Ishikawa (cell line): ENCODE results near the gene NACAD.

ENCODE experiments used
- CEBPB ChIP-seq: IDR thresholded peaks from 2 replicates; pipeline ENCODE4 v1.6.1; 2012
- CREB1 ChIP-seq: IDR thresholded peaks from 2 replicates; pipeline ENCODE4 v1.6.1; 2012; ENCODE audit warnings: low read depth
- EGR1 ChIP-seq: IDR thresholded peaks from 2 replicates; pipeline ENCODE4 v1.6.1; 2012
- EP300 ChIP-seq: IDR thresholded peaks from 2 replicates; pipeline ENCODE4 v1.6.1; 2012; ENCODE audit warnings: borderline replicate concordance
- FOXM1 ChIP-seq: IDR thresholded peaks from 2 replicates; pipeline ENCODE4 v1.6.1; 2012; ENCODE audit warnings: low read depth, borderline replicate concordance
- NFIC ChIP-seq: IDR thresholded peaks from 2 replicates; pipeline ENCODE4 v1.6.1; 2012
- RAD21 ChIP-seq: IDR thresholded peaks from 2 replicates; pipeline ENCODE4 v1.6.1; 2012; ENCODE audit warnings: low read depth
- REST ChIP-seq: IDR thresholded peaks from 2 replicates; pipeline ENCODE4 v1.6.1; 2012; ENCODE audit warnings: low read depth, mild to moderate bottlenecking
- TAF1 ChIP-seq: IDR thresholded peaks from 2 replicates; pipeline ENCODE4 v1.6.1; 2012; ENCODE audit warnings: low read depth, mild to moderate bottlenecking
- TCF12 ChIP-seq: IDR thresholded peaks from 2 replicates; pipeline ENCODE4 v1.6.1; 2012; ENCODE audit warnings: low read depth
- TEAD4 ChIP-seq: IDR thresholded peaks from 2 replicates; pipeline ENCODE4 v1.6.1; 2012
- YY1 ChIP-seq: IDR thresholded peaks from 2 replicates; pipeline ENCODE4 v1.6.1; 2012; ENCODE audit warnings: low read depth
- ZBTB7A ChIP-seq: IDR thresholded peaks from 2 replicates; pipeline ENCODE4 v1.6.1; 2012; ENCODE audit warnings: low read depth
- TF ChIP-seq, protein P1 (sequence below): IDR thresholded peaks from 2 replicates; pipeline ENCODE4 v1.6.1; 2012
- TF ChIP-seq, protein P2 (sequence below): IDR thresholded peaks from 2 replicates; pipeline ENCODE4 v1.6.1; 2012

Gene NACAD

GRCh38 chr7:45078125-45078681, 10.6 kb downstream of the NACAD start:
- TF ChIP-seq EP300 (no peak), NFIC (no peak), ZBTB7A (no peak), RAD21 (no peak), FOXM1 (no peak), CEBPB (no peak), REST (no peak), TEAD4 (no peak), TCF12 (no peak), YY1 (no peak)
- TF ChIP-seq, protein P1, sequence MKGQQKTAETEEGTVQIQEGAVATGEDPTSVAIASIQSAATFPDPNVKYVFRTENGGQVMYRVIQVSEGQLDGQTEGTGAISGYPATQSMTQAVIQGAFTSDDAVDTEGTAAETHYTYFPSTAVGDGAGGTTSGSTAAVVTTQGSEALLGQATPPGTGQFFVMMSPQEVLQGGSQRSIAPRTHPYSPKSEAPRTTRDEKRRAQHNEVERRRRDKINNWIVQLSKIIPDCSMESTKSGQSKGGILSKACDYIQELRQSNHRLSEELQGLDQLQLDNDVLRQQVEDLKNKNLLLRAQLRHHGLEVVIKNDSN: no peak

- TF ChIP-seq NFIC: no peak
- TF ChIP-seq TCF12: no peak
- TF ChIP-seq YY1: no peak
Measured at GRCh38 chr7:45077579-45077978, 11.2 kb downstream of the NACAD start.

DNA sequence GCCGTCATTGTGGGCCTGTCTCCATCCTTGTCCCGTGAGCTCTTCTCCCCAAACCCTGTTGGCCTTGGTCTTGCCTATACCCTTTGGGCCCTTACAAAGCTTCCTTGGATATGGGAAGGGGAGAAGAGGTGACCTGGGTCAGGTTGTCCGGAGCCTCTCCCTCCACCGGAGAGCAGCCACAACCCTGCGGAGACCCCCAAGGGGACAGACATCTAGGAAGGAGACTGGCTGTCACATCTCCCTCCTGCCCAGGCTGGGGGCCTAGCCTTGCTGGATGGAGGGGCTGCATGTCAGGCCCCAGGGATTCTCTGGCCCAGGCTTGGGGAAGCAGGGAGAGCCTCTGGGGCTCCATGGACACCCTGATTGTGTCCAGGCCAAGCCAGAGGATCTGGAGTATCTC, 11.8 kb downstream of the NACAD start:
- TF ChIP-seq, protein P1: no peak
- TF ChIP-seq TCF12: no peak
- TF ChIP-seq TEAD4: no peak
- no peak for TF ChIP-seq FOXM1
- no peak for TF ChIP-seq YY1
- no peak for TF ChIP-seq CREB1
- no peak for TF ChIP-seq REST
- TF ChIP-seq RAD21: no peak
- TF ChIP-seq EP300: no peak
- TF ChIP-seq EGR1: no peak
- no peak for TF ChIP-seq ZBTB7A
- no peak for TF ChIP-seq NFIC
- TF ChIP-seq, protein P2, sequence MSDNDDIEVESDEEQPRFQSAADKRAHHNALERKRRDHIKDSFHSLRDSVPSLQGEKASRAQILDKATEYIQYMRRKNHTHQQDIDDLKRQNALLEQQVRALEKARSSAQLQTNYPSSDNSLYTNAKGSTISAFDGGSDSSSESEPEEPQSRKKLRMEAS: no peak
- no peak for TF ChIP-seq TAF1
- no peak for TF ChIP-seq CEBPB

DNA sequence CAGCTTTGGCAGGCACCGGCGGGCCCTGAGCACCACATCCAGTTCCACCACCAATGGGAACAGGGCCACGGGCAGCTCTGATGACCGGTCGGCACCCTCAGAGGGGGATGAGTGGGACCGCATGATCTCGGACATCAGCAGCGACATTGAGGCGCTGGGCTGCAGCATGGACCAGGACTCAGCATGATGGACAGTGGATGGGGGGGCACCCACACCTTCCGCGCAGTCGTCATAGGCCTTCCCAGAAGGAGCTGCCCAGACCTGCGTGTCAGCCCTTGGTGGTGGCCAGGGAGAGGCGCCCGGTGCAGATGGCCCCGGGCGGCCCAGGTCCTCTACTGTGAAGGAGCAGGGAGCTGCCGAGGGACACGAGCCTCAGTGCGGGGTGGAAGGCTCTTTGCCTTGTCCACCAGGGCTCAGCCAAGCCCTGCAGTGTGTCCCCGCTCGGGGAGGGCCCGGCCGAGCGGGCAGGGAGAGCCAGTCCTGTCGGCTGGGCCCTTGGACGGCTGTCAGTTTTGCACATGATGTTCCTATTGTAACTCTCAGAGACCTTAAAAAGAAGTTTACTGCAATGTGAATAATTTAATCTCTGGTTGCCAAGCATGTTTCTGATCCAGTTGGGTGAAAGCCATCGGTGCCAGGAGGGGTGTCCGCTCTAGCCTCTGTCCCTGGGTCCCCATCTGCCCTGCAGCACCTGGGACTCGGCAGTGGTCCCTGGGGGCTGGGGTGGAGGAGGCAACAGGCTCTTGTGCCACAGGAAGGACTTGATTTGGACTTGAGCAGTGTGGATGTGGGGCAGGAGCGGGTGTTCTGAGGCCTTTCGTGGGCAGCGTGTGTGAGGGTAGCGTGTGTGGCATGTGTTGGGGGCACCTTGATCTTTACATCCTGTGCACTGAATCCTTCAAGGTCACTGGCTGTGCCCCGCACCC, 12.6 kb downstream of the NACAD start:
- TF ChIP-seq ZBTB7A (no peak), CEBPB (no peak), REST (no peak), CREB1 (no peak), EP300 (no peak), EGR1 (no peak), TEAD4 (no peak), TCF12 (no peak), RAD21 (no peak), NFIC (no peak), TAF1 (no peak), YY1 (no peak), FOXM1 (no peak)
- TF ChIP-seq, protein P1: no peak
- TF ChIP-seq, protein P2: no peak
